GM12801 (cell line): Measurements from ENCODE around the gene GYPB.
"Not testable (repeated sequence)": the region's sequence is repeated elsewhere in the genome, so short reads cannot be mapped to it uniquely, and the experiment has no call there.

Source experiments
- TF ChIP-seq, protein P1 (sequence below): IDR thresholded peaks from one replicate; pipeline ENCODE4 v1.5.1; 2011; ENCODE audit warnings: control low read depth; ENCODE audit not compliant: insufficient read length; ENCODE audit errors: extremely low read depth

Gene GYPB

DNA sequence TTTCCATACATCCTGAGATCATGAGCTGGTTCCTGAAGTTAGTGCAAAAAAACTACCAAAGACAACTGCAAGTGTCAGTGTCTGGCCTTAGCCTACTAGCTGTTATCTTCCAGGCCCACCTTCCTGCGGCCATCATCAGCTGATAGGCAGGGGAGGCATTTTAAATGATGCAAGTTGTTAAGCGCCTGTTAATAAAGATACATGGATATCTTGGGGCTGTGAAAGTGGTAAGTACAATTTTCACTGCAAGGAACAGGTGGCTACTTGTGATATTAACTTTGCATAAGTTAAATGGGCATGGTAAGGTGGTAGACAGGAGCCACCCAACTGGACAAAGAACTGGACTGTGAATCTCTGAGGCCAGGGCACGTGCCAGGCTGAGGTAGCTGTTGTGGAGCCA is at the start of gene GYPB:
TSS of gene GYPB (minus strand) at position 104 of the 400 bp plus-strand sequence. CDS start at position 11, 93 bp downstream.
- TF ChIP-seq, protein P1, sequence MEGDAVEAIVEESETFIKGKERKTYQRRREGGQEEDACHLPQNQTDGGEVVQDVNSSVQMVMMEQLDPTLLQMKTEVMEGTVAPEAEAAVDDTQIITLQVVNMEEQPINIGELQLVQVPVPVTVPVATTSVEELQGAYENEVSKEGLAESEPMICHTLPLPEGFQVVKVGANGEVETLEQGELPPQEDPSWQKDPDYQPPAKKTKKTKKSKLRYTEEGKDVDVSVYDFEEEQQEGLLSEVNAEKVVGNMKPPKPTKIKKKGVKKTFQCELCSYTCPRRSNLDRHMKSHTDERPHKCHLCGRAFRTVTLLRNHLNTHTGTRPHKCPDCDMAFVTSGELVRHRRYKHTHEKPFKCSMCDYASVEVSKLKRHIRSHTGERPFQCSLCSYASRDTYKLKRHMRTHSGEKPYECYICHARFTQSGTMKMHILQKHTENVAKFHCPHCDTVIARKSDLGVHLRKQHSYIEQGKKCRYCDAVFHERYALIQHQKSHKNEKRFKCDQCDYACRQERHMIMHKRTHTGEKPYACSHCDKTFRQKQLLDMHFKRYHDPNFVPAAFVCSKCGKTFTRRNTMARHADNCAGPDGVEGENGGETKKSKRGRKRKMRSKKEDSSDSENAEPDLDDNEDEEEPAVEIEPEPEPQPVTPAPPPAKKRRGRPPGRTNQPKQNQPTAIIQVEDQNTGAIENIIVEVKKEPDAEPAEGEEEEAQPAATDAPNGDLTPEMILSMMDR: not testable (repeated sequence)

DNA sequence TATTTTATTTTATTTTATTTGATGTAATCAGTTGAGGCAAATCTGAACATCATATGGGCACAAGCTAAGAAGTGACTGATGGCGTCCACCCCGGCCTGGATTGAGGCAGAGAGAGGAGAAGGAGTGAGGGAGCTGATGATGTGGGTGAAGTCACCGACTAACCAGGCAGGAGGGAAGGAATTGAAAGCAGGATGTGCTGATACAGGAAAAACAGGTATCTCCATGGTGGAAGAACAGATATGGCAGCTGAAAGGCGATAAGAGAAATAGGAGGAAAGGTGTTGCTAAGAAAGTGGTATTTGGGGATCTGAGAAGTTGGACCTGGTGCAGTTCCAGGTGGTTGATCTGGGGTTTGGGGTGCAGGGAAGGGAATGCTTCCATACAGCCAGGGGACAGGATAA is 37.6 kb upstream of the GYPB start:
- TF ChIP-seq, protein P1: no peak

DNA sequence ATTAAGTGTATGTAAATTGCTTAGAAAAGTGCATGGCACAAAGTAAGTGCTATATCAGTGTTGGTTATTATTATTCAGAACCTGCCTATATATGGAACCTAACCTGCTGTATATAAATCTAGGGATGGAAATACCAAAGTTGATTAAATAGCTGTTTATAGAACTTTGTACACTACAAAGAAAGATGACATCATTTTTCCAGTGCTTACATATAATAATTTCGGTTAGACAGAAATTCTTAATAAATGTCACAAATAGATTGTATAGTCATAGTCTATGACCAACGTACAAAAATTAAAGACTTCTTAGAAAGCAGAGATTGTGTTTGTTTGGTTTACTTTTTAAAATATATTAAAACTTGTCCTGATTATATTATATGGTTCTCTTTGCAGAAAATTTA is 4.4 kb downstream of the GYPB start:
- TF ChIP-seq, protein P1: no peak

DNA sequence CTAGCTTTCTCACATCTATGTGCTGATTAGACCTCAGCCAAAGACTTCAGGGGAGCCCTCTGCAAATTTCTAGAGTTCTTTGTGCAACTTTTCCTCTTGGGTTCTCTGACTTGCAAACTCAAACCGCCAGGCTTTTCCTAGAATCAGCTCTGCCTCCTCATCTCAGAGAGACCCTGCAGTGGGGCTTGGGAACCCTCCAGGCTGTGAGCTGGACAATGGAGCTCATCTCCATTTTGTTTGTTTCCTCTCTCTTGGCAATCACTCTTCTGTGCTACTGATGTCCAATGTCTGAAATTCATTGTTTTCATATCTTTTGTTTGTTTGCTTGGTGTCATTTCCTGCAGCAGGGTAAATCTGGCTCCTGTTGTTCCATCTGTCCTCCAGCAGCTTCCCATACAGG is 33.0 kb downstream of the GYPB start:
- TF ChIP-seq, protein P1: no peak

DNA sequence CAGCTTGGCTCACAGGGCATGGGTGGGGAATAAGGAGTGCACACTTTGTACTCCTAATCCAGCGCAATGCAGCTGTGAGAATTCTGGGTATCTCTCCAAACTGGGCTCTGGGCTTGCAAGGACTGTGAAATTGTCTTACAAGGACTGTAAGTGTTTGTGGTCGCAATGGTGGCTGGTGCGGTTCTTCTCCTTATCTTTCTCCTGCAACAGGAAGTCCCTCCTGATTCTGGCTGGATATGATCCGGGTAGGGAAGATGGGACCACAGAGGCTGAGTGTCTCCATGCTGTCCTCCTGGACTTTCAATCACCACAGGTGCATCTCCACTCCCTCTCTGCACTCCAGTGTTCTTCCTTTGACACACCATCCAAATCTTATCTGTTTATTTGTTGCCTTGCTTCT is 58.1 kb downstream of the GYPB start:
- TF ChIP-seq, protein P1: no peak
